HEK293T (cell line): ENCODE measurements around the gene NYAP1.

Source experiments
- ARNT ChIP-seq: fragments of 450-650 bp; IDR thresholded peaks from 2 replicates; pipeline ENCODE4 v1.6.1; 2017; ENCODE audit warnings: mild to moderate bottlenecking
- BHLHE40 ChIP-seq: fragments of 450-650 bp; IDR thresholded peaks from 2 replicates; pipeline ENCODE4 v1.6.1; 2016; ENCODE audit warnings: mild to moderate bottlenecking, moderate library complexity, borderline replicate concordance
- CTBP1 ChIP-seq: fragments of 450-650 bp; IDR thresholded peaks from 2 replicates; pipeline ENCODE4 v1.6.1; 2016; ENCODE audit warnings: borderline replicate concordance
- ELF4 ChIP-seq: fragments of 450-650 bp; IDR thresholded peaks from 2 replicates; pipeline ENCODE4 v1.6.1; 2017; ENCODE audit warnings: antibody characterized with exemption
- FOXA1 ChIP-seq: fragments of 450-650 bp; IDR thresholded peaks from 2 replicates; pipeline ENCODE4 v1.6.1; 2016; ENCODE audit warnings: mild to moderate bottlenecking
- FOXM1 ChIP-seq: fragments of 450-650 bp; IDR thresholded peaks from 2 replicates; pipeline ENCODE4 v1.6.1; 2017; ENCODE audit warnings: mild to moderate bottlenecking, borderline replicate concordance
- HDGF ChIP-seq: fragments of 450-650 bp; IDR thresholded peaks from 2 replicates; pipeline ENCODE4 v1.6.1; 2017; ENCODE audit warnings: antibody characterized with exemption, borderline replicate concordance
- LEF1 ChIP-seq: fragments of 450-650 bp; IDR thresholded peaks from 2 replicates; pipeline ENCODE4 v1.6.1; 2017; ENCODE audit warnings: mild to moderate bottlenecking, borderline replicate concordance
- NFRKB ChIP-seq: fragments of 450-650 bp; IDR thresholded peaks from 2 replicates; pipeline ENCODE4 v1.6.1; 2016; ENCODE audit warnings: mild to moderate bottlenecking, moderate library complexity
- SP1 ChIP-seq: fragments of 450-650 bp; IDR thresholded peaks from 2 replicates; pipeline ENCODE4 v1.6.1; 2017
- SUZ12 ChIP-seq: fragments of 450-650 bp; IDR thresholded peaks from 2 replicates; pipeline ENCODE4 v1.6.1; 2016; ENCODE audit warnings: mild to moderate bottlenecking
- TARDBP ChIP-seq: fragments of 450-650 bp; IDR thresholded peaks from 2 replicates; pipeline ENCODE4 v1.6.1; 2016

DNA sequence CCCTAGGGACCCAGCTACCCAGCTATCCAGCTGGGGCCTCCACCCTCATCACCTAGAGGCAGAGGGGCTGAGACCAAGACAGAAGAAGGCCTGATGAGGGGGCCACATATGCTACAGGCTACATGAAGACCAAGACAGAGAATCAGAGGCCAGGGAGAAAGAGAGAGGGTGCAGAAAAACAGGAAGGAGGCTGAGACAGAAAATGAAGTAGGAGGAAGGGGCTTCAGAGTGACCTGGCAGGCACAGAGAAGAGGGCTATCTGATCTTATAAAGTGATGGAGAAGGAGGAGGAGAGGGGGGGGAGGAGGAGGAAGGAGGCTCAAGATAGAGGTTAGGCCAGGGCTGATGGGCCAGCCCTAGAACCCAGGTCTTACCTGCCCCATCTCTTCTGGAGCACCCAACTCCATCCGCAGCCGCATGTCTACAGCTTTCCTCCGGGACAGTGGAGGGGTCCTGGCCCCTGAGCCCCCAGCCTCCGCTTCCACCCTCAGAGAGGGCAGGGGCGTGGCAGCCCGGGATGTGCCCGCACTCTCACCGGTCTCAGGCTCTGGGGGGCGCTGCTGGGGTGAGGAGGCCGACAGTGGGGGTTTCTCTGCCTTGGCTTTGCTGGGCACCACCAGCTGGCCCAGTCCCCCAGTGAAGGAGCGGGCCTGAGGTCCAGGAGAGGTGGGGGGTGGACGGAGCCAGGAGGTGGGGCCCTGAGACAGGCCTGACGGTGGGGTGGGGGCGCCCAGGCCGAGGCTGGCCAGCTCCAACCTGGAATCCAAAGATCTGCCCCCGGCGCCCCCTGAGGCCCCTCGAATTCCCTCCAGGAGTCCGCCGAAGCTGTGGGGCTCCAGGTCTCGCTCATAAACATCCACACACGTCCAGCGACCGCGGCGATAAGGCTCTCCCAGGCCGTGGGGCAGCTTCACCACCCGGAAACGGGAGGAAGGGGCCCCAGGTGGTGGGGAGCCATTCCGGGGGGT is 6.5 kb upstream of the NYAP1 start:
- TF ChIP-seq ARNT = no peak
- no peak for TF ChIP-seq HDGF
- TF ChIP-seq FOXA1 = no peak
- no peak for TF ChIP-seq BHLHE40
- no peak for TF ChIP-seq LEF1
- no peak for TF ChIP-seq CTBP1
- no peak for TF ChIP-seq FOXM1
- no peak for TF ChIP-seq ELF4
- no peak for TF ChIP-seq NFRKB
- no peak for TF ChIP-seq SUZ12
- TF ChIP-seq SP1 = no peak
- TF ChIP-seq TARDBP = no peak
